ENCODE results near the gene MRPL36.

DNA sequence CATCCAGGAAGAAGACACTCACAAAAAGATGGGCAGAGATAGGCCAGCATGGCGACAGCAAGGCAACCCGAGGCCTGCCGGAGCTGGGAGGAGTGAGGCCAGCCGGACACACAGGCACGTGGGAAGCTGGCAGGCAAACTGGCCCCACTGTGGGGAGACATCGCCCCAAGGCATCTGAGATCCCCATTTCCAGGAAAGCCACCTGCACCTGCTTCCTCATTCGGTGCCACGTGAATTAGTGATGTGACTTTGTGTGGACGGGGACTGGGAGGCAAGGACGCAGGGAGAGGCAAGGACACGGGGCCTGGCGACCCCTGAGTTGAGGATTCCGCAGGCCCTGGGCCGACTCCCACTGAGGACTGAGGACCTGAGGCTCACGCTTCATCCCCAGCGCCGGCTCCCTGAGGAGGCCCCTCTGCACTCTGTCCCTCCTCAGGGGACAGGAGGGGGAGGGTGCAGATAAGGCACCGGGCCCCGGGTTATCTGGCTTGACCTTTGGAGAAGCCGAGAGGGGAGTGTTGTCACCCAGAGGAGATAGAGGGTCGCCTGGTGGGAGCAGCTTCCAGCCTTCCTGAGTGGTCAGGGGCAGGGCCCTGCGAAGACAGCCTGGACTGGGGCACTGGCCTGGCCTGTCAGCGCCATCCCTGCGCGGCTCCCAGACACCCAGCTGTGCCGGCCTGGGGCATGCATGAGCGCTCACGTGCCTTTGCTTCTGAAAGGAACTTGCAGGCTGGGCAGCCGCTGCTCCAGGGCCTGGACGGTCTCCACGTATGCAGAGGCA is 41.3 kb upstream of the MRPL36 start:
- TF ChIP-seq, protein P1, sequence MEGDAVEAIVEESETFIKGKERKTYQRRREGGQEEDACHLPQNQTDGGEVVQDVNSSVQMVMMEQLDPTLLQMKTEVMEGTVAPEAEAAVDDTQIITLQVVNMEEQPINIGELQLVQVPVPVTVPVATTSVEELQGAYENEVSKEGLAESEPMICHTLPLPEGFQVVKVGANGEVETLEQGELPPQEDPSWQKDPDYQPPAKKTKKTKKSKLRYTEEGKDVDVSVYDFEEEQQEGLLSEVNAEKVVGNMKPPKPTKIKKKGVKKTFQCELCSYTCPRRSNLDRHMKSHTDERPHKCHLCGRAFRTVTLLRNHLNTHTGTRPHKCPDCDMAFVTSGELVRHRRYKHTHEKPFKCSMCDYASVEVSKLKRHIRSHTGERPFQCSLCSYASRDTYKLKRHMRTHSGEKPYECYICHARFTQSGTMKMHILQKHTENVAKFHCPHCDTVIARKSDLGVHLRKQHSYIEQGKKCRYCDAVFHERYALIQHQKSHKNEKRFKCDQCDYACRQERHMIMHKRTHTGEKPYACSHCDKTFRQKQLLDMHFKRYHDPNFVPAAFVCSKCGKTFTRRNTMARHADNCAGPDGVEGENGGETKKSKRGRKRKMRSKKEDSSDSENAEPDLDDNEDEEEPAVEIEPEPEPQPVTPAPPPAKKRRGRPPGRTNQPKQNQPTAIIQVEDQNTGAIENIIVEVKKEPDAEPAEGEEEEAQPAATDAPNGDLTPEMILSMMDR (IDR thresholded peaks at IDR 0.05; ENCODE audit: insufficient read depth, low read length) = no peak
- TF ChIP-seq SPI1 (IDR thresholded peaks at IDR 0.05; ENCODE audit: borderline replicate concordance, low read depth) (no peak), POLR2AphosphoS5 (IDR thresholded peaks at IDR 0.05; ENCODE audit: low read depth) (no peak)
- TF ChIP-seq, protein P2, sequence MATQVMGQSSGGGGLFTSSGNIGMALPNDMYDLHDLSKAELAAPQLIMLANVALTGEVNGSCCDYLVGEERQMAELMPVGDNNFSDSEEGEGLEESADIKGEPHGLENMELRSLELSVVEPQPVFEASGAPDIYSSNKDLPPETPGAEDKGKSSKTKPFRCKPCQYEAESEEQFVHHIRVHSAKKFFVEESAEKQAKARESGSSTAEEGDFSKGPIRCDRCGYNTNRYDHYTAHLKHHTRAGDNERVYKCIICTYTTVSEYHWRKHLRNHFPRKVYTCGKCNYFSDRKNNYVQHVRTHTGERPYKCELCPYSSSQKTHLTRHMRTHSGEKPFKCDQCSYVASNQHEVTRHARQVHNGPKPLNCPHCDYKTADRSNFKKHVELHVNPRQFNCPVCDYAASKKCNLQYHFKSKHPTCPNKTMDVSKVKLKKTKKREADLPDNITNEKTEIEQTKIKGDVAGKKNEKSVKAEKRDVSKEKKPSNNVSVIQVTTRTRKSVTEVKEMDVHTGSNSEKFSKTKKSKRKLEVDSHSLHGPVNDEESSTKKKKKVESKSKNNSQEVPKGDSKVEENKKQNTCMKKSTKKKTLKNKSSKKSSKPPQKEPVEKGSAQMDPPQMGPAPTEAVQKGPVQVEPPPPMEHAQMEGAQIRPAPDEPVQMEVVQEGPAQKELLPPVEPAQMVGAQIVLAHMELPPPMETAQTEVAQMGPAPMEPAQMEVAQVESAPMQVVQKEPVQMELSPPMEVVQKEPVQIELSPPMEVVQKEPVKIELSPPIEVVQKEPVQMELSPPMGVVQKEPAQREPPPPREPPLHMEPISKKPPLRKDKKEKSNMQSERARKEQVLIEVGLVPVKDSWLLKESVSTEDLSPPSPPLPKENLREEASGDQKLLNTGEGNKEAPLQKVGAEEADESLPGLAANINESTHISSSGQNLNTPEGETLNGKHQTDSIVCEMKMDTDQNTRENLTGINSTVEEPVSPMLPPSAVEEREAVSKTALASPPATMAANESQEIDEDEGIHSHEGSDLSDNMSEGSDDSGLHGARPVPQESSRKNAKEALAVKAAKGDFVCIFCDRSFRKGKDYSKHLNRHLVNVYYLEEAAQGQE (IDR thresholded peaks at IDR 0.05; ENCODE audit: insufficient replicate concordance, low read depth) = no peak

Data from HL-60 (cell line).